GM21528 (cell line): Measurements from ENCODE around the gene RAMP3.
"Not testable (repeated sequence)": the region's sequence is repeated elsewhere in the genome, so short reads cannot be mapped to it uniquely, and the experiment has no call there.

Source experiments
- ATAC-seq: cut with Tn5 transposase; IDR thresholded peaks from one replicate; pipeline ENCODE4 v1.9.1; 2021; ENCODE audit warnings: mild to moderate bottlenecking, moderate library complexity; ENCODE audit not compliant: unreplicated experiment, low FRiP score

RAMP3 gene

DNA sequence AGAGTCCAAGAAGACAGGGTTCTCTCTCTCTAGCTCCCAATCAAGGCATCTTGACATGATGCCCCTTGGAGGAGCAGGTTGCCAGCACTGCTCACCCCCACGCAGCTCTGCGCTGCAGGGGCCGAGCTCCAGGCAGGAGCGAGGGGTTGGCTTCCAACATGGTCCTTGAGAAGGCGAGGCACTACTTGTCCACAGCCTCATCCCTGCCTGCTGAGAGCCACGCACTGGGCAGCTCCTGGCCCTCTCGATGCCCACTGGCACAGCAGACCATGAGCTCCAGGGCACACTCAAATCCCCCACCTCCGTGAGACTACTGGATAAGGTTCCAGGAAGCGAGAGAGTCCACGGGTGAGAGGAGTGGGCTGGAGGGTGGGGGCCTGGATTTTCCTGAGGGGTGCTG lies 31.1 kb downstream of the RAMP3 start:
- no peak for ATAC-seq

DNA sequence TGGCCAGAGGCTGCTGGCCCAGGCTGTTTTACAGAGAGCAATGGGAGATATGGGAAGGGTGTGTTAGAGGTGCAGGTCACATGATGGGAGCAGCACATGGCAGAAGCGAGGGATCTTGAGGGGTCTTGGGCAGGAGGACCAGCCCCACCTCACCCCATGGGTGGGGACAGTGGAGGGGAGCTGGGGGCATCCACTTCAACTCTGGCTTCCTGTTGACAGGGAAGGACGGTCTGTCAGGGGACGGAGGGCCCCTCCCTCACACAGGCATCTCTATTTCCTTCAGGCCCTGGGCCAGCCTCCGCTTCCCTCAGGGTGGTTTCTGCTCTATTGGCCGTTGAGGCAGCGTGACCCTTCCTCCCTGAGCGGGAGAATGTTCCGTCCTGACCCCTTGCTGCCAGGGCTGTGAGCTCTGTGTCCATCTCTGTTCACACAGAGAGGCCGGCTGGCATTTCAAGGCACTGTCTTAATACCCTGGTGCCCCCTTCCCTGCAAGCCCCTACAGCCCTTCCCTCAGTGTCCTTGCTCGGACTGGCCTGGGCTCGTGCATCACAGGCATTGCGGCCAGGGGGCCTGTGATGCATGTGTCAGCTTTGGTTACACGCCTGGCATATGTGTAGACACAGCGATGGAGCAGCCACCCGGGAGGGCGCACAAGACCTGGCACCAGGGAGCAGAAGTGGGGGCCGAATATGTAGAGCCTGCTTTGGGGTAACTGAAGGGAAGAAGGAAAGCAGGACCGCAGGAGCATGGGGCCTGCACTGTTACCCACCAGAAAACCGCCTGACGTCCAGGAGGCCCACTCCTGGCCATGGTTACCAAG lies 31.8 kb downstream of the RAMP3 start:
- no peak for ATAC-seq

DNA sequence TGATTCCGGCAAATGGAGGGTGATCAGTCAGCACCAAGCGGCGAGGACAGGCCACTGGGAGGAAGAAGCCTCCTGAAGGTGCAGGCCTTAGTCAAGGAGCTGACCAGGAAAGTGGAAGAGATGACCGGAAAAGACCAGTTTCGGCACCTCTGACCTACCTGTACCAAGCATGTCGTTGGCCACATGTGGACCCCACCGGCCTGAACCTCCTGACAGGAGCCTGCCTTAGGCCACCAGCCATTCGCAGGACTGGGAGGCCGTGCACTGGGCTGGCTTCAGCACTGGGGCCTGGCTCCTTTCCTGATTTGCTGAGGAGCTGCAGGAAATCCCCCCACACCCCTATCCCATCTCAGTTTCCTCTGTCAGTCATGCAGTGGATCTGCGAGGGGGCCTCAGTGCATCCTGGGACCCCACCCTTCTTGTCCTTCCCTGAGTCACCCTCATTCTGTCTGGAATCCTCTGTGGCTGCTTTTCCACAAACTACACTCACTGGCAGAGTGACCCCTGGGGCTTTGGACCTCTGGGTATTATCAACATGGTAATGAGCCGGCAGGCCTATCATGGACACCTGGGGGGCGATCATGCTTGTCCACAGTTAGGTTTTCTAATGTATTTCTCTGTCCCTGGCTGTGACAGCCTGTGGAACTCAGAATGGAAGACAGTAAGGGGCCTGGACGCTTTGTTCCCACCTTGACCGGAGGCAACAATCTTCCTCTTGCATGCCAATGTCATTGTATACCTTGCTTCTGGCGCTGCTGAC lies 33.0 kb downstream of the RAMP3 start:
- no peak for ATAC-seq

DNA sequence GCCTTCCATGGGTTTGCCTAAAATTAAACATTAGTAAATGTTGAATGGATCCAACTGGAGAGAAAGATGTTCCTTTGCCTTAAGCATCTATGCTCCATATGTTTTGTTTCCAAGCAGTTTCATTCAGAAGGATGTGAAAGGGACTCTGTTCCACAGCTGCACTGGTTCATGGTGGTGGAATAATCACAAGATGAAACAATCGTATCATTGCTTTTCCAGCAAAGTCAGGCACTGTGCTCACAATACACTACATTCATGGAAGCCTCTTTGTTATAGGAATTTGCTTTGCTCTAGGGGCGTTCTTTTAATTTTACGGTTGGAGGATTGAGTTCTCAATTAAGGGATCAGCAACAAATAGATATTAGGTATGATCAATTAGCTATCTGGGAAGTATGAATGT lies 33.8 kb downstream of the RAMP3 start:
- no peak for ATAC-seq

DNA sequence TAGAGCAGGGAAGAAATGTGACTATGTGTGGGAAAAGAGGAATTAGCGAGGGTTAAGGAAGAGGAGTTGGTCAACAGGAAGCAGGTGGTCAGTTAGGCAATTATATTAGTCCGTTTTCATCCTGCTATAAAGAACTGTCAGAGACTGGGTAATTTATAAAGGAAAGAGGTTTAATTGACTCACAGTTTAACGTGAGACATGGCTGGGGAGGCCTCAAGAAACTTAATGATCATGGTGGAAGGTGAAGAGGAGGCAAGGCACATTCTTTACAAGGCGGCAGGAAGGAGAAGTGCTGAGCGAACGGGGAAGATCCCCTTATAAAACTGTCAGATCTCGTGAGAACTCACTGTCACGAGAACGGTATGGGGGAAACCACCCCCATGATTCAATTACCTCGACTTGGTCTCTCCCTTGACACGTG lies 35.0 kb downstream of the RAMP3 start:
- ATAC-seq, result no peak

DNA sequence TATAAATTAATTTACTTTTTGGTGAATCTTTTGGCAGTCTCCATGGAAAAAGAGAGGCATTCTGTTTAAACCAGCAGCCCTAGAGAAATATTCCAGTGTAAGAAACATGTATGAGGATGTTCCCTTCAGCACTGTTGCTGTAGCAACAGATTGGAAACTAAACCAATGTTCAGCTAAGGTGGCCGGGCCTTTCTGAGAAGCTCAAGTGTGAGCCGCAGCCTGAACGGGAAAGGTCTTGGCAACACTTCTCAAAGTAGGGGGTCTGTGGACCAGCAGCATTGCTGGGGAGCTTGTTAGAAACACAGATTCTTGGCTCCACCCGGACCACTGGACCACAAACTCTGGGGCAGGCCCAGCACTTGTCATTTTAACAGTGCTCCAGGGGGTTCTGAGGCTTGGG lies 36.2 kb downstream of the RAMP3 start:
- no peak for ATAC-seq

DNA sequence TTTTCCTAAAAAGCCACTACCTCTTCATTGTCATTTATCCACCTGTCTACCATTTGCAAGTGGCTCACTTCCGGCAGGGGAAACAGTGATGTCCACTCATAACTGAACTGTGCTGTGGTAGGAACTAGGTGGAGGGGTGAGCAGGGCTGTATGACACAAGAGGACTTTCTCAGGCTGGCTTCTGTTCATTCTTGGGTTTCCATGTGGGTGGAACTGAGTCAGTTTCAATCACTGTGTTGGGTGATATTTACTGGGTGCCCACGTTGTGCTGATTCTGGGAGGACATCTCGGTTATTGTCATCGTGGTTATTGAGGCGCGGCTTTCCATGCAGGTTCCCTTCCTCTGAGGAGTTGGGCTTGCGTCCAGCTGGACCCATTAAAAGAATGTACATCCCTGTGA lies 38.8 kb downstream of the RAMP3 start:
- peak; percentile 56 for ATAC-seq

DNA sequence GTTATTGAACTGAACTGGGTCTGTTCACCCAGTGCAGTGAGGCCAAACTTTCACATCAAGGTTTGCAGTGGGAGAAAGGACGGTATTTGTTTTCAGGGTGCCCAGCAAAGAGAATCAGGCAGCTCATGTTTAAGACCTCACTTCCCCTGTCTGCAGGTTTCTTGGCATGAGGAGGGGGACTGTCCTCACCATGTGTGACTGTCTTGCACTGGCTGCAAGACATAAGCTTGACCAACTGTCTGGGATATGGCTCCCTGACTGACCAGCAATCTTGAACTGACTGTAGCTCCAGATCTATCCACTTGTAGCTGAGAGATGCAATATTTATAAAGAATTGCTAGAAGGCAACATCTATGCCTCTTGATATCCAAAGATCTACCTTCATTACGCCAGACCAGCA lies 39.9 kb downstream of the RAMP3 start:
- no peak for ATAC-seq

DNA sequence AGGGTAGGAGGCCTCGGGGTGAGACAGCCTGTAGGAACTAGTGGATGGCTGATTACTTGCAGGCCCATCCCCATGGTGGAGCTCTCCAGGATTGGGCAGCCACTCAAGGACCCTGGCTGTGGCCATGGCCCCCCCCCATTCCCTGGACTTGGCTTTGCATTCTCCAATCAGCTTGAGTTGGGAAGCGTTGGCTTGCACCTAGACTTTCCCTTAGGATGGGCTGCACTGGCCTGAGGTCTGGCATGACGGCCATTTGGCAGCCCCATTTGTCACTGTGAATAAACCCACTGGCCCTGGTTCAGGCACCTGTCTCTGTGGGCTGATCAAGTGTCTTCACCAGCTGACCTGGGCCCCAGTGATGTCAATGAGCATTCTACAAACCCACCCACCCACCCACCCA lies 41.4 kb downstream of the RAMP3 start:
- no peak for ATAC-seq

DNA sequence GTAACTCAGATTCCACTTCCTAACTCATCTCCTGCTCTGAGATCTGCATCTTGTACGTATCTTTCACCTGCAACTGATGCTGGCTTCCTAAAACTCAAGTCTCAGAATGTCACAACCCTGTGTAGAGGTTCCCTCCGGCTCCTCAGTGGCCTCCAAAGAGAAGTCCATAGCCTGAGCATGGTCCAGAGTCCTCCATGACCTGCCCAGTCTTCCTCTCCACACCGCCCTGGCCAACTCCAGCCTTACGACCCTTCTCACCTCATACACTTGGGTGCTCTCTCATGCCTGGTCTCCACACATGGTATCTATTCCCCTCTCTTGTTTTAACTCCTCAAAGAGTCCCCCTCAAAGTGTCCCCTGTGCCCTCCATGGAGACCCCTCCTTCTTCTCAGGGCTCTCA lies 41.9 kb downstream of the RAMP3 start:
- ATAC-seq, result no peak

DNA sequence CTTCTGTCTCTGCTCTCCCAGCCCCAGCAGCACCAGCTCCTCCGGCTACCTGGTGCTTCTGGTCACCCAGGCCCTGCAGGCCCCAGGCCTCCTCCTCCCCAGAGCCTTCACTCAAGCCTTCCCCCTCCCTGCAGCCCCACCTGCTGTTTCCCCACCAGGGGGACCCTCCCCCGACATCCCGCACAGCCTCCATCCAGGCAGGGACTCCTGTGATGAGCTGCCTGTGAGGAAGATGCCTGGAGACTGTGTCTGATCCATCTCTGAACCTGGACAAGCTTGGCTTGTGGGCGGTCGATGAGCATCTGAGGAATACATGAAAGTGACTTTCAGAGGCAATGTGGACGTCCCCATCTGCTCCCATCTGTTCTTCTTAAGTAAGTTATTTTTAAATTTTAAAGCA lies 45.0 kb downstream of the RAMP3 start:
- no peak for ATAC-seq

DNA sequence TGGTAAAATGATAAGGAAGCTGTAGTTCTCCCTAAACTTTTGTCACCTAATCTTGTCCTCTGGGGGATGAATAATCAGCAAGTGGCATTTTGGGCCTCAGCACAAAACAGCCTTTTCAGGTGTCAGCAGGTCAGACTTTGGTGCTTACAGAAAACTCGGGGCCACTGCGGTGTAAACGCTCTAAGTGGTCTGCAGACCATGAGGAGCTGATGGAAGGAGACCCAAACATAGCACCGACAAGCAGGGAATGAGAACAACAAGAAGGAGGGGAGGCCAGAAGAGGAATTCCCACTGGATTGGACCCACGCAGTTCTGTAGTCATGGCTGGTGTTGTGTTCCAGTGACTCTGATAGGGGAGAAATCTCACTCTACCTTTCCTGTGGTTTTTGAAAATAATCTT lies 45.4 kb downstream of the RAMP3 start:
- no peak for ATAC-seq

DNA sequence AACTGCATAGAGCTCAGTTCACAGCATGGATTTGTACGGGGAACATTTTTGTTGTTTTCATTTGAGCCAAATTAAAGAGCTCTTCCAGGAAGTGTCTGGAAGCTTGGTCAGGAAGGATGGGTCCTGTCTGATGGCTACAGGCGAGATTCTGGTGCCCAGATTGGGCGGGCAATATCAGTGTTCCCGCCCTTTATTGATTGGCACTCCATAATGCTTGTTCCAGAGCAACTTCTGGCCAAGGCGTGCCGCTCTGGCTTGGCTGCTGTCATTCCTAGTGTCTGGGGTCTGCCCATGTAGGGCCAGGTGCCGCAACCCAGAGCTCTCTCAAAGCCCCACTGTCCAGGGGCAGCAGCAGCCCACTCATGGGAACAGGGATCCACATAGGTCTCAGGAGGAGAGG lies 45.9 kb downstream of the RAMP3 start:
- no peak for ATAC-seq

DNA sequence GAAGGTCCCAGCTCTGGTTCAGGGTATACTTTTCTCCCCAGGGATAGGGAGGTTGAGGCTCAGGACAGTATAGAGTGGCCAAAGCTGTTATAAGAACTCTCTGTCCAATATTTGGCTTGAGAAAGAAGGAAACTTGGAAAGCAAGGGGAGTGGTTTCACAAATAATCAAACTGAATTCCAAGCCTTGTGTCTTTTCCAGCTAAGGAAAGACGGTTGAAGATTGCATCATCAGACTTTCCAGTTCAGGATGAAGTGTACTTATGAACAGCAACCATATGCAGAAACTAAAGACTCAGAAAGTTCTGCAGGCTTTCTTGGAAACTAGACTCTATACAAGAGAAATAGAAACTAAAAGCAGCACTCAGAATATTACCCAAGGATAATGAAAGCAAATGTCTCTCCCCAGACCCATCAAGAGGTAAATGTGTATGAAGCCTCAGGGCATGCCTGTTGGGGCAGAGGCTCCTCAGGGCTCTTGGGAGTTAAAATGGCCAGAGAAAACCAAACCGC lies 46.4 kb downstream of the RAMP3 start:
- peak; percentile 85 for ATAC-seq

DNA sequence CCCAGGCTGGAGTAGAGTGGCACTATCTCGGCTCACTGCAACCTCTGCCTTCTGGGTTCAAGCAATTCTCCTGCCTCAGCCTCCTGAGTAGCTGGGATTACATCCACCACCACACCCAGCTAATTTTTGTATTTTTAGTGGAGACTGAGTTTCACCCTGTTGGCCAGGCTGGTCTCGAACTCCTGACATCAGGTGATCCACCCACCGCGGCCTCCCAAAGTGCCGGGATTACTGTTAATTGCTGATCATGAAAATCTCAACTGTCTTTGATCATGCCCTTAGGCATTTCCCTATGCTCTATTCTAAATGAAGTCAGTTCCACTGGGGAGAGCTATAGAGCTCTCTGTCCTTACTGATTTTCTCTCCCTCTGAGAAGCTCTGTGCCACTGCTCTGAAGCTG lies 48.7 kb downstream of the RAMP3 start:
- ATAC-seq, result not testable (repeated sequence)

DNA sequence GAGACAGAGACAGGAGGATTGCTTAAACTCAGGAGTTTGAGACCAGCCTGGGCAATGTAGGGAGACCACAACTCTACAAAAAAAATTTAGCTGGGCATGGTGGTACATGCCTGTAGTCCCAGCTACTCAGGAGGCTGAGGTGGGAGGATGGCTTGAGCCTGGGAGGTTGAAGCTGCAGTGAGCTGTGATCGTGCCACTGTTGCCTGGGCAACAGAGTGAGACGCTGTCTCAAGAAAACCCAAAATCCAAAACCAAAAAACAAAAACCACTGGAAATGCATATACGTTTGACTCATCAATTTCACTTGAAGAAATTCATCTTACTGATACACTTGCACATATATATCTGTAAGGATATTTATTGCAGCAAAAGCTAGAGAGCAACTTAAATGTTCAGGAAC lies 52.3 kb downstream of the RAMP3 start:
- ATAC-seq, result not testable (repeated sequence)

DNA sequence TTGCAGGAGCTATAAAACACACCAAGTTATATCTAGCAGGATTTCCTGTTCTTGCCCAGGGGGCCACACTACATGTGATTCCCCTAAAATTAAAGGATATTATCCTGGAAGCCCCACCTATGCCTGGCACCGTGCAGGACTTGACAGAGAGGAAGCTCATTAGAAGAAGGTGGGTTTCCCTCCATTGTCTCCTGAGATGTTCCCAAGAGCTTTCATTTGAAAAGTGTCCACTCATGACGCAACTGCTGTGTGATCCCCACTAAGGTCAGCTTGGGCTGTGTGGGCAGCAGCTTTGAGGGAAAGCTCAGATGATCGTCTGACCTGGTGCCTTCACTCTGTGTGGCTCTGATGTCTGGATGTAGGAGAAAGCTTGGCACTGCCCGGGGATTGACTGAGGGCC lies 53.5 kb downstream of the RAMP3 start:
- ATAC-seq, result no peak

DNA sequence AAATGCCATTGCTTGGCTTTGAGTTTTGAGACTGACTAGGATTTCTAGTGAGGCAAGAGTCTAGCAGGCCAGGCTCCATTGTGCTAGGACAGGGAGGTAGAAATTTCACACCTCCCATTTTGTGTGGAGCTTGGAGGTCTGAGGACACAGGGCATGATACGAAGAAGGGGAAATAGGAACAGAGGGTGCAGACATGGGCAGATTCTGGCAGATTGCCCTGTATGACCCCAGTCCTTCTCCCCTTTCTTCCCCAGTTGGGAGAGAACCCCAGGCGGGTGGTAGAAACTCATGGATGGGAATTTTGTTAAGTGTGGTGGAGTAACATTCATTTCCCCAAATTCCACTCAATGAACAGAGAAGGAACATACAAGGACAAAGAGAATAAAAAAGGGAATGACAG lies 54.4 kb downstream of the RAMP3 start:
- no peak for ATAC-seq

DNA sequence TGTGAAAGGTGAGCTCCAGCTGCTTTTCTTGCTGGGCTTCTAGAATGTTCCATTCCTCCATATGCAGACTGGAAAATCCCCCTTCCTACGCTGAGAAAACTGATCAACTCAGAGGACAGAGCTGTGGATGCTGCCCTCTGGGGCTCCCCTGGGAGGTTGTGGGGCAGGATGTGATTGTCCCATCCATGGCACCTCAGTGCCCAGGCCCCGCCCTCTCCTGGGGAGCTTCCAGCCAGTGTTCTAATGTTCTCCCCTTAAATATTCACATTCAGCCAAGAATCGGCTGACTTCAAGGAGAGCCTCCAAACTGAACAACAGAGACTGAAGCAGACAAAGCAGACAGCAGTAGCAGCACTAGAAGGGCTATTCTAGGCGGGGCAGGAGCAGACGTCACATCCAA lies 55.0 kb downstream of the RAMP3 start:
- no peak for ATAC-seq

DNA sequence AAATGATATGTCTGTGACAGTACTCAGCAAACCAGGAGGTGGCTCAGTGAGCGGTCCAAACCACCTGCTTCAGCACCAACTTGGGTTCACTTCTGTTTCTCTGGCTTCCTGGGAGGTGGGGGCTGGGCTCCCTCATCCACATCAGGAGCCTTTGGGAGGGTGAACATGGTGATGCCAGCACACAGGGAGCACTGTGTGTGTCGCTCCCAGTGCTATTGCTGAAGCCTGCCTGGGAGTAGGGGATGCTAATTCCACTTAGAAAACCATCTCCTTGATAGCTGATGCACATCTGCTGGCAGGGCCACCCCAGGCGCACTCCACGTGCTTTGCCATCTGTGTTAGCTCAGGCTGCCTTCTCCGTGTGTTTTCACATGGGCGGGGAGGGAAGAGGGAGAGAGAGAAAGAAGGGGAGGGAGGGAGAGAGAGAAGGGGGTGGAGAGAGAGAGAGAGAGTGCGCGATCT lies 58.0 kb downstream of the RAMP3 start:
- no peak for ATAC-seq

DNA sequence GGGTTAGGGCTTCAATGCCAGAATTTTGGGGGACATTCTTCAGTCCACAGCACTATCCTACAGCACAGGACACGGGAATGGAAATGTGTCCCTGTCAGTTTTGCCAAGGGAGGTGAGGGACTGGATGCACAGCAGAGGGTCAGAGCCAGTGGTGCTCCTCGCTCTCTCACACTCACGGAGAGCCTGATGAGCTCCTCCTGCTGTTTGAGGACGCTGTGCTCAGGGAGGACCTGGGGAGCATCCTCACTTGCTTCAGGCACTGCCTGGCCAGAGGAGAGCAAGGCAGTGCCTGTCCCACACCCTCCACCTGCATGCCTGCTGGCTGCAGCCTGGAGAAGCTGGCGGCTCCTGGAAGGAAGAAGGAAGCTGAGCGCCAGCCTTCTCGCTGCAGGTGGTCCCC lies 58.6 kb downstream of the RAMP3 start:
- no peak for ATAC-seq
